CD8-positive, alpha-beta memory T cell (primary cell): ENCODE measurements around the gene DRC1. TPM values are rescaled to one million over a fixed set of nuclear protein-coding genes. Genes with fewer than 3 reads are reported as not detected.

Experiments used
- CTCF ChIA-PET: fragments of 350-600 bp; sonication (Branson Sonifier 250); formaldehyde crosslinking; loops from one replicate; lab custom pipeline; 2021; ENCODE audit warnings: antibody characterized with exemption; lab: Charles Lee
- POLR2A ChIA-PET: fragments of 350-600 bp; sonication (Branson Sonifier 250); formaldehyde crosslinking; loops from one replicate; lab custom pipeline; 2021; ENCODE audit warnings: antibody characterized with exemption; lab: Charles Lee
- DNase-seq, 5 donors: peaks; one replicate each; pipeline versions ENCODE4 v3.0.0 to v3.0.0-alpha.2; 2020 to 2022; ENCODE audit warnings: mixed read lengths in 1 of 5
- H3K27ac ChIP-seq: one replicate; pipeline ENCODE4 v1.7.0; 2013; ENCODE audit warnings: low read depth, mild to moderate bottlenecking, low read length, moderate library complexity
- H3K27me3 ChIP-seq: 2 replicates; pipeline ENCODE4 v1.7.0; 2013; ENCODE audit warnings: low read length, mild to moderate bottlenecking; ENCODE audit not compliant: insufficient read depth, poor library complexity, severe bottlenecking
- H3K36me3 ChIP-seq: 2 replicates; pipeline ENCODE4 v1.7.0; 2013; ENCODE audit warnings: mild to moderate bottlenecking, low read length, moderate library complexity; ENCODE audit not compliant: insufficient read depth
- H3K4me1 ChIP-seq: 2 replicates; pipeline ENCODE4 v1.7.0; 2013; ENCODE audit warnings: mild to moderate bottlenecking, low read length, moderate library complexity; ENCODE audit not compliant: insufficient read depth
- H3K4me3 ChIP-seq: 2 replicates; pipeline ENCODE4 v1.7.0; 2013; ENCODE audit warnings: mild to moderate bottlenecking, low read length
- H3K9me3 ChIP-seq: 2 replicates; pipeline ENCODE4 v1.7.0; 2013; ENCODE audit warnings: mild to moderate bottlenecking, low read length
- H3K27ac Mint-ChIP-seq, 8 donors: one replicate each; pipeline ENCODE4 v1.8.0; 2020 to 2021; ENCODE audit warnings: mixed read lengths in 8 of 8, mild to moderate bottlenecking in 6 of 8, inconsistent platforms in 3 of 8, moderate library complexity in 3 of 8
- H3K27me3 Mint-ChIP-seq, 2 donors: one replicate each; pipeline ENCODE4 v1.8.0; 2020 to 2021; ENCODE audit warnings: mixed read lengths in 2 of 2, mild to moderate bottlenecking in 1 of 2, moderate library complexity in 1 of 2
- H3K36me3 Mint-ChIP-seq, 3 donors: one replicate each; pipeline ENCODE4 v1.8.0; 2020 to 2021; ENCODE audit warnings: mixed read lengths in 3 of 3, inconsistent platforms in 1 of 3, mild to moderate bottlenecking in 1 of 3
- H3K4me1 Mint-ChIP-seq, 3 donors: one replicate each; pipeline ENCODE4 v1.8.0; 2020 to 2021; ENCODE audit warnings: mixed read lengths in 3 of 3, inconsistent platforms in 1 of 3, mild to moderate bottlenecking in 1 of 3
- H3K4me3 Mint-ChIP-seq, 7 donors: one replicate each; pipeline ENCODE4 v1.8.0; 2020 to 2021; ENCODE audit warnings: mixed read lengths in 7 of 7, mild to moderate bottlenecking in 6 of 7, moderate library complexity in 4 of 7, inconsistent platforms in 2 of 7
- H3K9me3 Mint-ChIP-seq, 5 donors: one replicate each; pipeline ENCODE4 v1.8.0; 2020 to 2022; ENCODE audit warnings: mixed read lengths in 5 of 5, mild to moderate bottlenecking in 3 of 5, moderate library complexity in 2 of 5, inconsistent platforms in 1 of 5
- polyA plus RNA-seq: library from polyadenylated mRNA; unstranded; fragments of 300-500 nt; fragmentation: Illumina TruSeq; gene quantifications from one replicate; pipeline ENCODE4 v1.2.3, GENCODE V29; 2021
- total RNA-seq, 2 experiments: library from RNA; stranded (reverse); gene quantifications; one replicate each; pipeline ENCODE4 v1.2.3, GENCODE V29; 2021

DRC1 gene
- total and polyA plus RNA-seq, 3 experiments from 2014 or later, result not detected

- CTCF ChIA-PET, result no interaction called here
- Histone ChIP-seq H3K36me3 (peaks cover 5% of the 10 kb centered on the region), H3K4me1 (no peaks in the 10 kb centered on the region), H3K27me3 (no peaks in the 10 kb centered on the region), H3K27ac (no peak overlapping the region), H3K9me3 (no peaks in the 10 kb centered on the region), H3K4me3 (no peak overlapping the region)
- Mint-ChIP-seq H3K36me3 (peaks cover 16 to 70% (median 17%) of the 10 kb centered on the region in 3 donors), H3K9me3 (no peaks in the 10 kb centered on the region), H3K27me3 (no peaks in the 10 kb centered on the region), H3K4me3 (no peak overlapping the region), H3K4me1 (peaks cover 0 to 11% (median 0%) of the 10 kb centered on the region in 3 donors), H3K27ac (peak overlapping the region in 1 of 8 donors; percentile 48)
- POLR2A ChIA-PET, result no interaction called here
- no peak for DNase-seq
These were observed 19.2 kb upstream of the DRC1 start for GRCh38 chr2:26382564-26382963.

- H3K4me3 ChIP-seq, result no peak overlapping the region
- POLR2A ChIA-PET, result no interaction called here
- H3K27me3 ChIP-seq, result no peaks in the 10 kb centered on the region
- no peak overlapping the region for H3K27ac ChIP-seq
- H3K36me3 ChIP-seq, result no peaks in the 10 kb centered on the region
- no peak for DNase-seq
- H3K9me3 ChIP-seq, result no peaks in the 10 kb centered on the region
- no peaks in the 10 kb centered on the region for H3K4me1 ChIP-seq
- Mint-ChIP-seq H3K4me3 (no peak overlapping the region), H3K27ac (peak overlapping the region in 1 of 8 donors; percentile 13), H3K27me3 (no peaks in the 10 kb centered on the region), H3K4me1 (peaks cover 0 to 5% (median 0%) of the 10 kb centered on the region in 3 donors), H3K9me3 (no peaks in the 10 kb centered on the region), H3K36me3 (peaks cover 5 to 72% (median 13%) of the 10 kb centered on the region in 3 donors)
- CTCF ChIA-PET, result no interaction called here
These were observed 17.5 kb upstream of the DRC1 start for GRCh38 chr2:26384183-26384582.

- Histone ChIP-seq H3K4me3 (no peak overlapping the region), H3K27me3 (no peaks in the 10 kb centered on the region), H3K9me3 (no peaks in the 10 kb centered on the region), H3K4me1 (no peaks in the 10 kb centered on the region), H3K27ac (no peak overlapping the region), H3K36me3 (no peaks in the 10 kb centered on the region)
- no peaks in the 10 kb centered on the region for H3K27me3 Mint-ChIP-seq
- ChIA-PET CTCF (no interaction called here), POLR2A (no interaction called here)
- DNase-seq, result no peak
- H3K9me3 Mint-ChIP-seq, result no peaks in the 10 kb centered on the region
- H3K4me1 Mint-ChIP-seq, result peaks cover 0 to 5% (median 0%) of the 10 kb centered on the region in 3 donors
- no peak overlapping the region for H3K27ac Mint-ChIP-seq
- H3K36me3 Mint-ChIP-seq, result peaks cover 5 to 74% (median 14%) of the 10 kb centered on the region in 3 donors
- H3K4me3 Mint-ChIP-seq, result no peak overlapping the region
These were observed 17.1 kb upstream of the DRC1 start for GRCh38 chr2:26384597-26384996.

- Mint-ChIP-seq H3K4me3 (no peak overlapping the region), H3K27ac (no peak overlapping the region), H3K4me1 (no peaks in the 10 kb centered on the region), H3K36me3 (peaks cover 5 to 75% (median 14%) of the 10 kb centered on the region in 3 donors), H3K9me3 (no peaks in the 10 kb centered on the region), H3K27me3 (no peaks in the 10 kb centered on the region)
- ChIA-PET POLR2A (no interaction called here), CTCF (no interaction called here)
- no peak overlapping the region for H3K4me3 ChIP-seq
- DNase-seq, result no peak
- H3K27me3 ChIP-seq, result no peaks in the 10 kb centered on the region
- peaks cover 3% of the 10 kb centered on the region for H3K36me3 ChIP-seq
- H3K4me1 ChIP-seq, result no peaks in the 10 kb centered on the region
- no peak overlapping the region for H3K27ac ChIP-seq
- no peaks in the 10 kb centered on the region for H3K9me3 ChIP-seq
These were observed 14.5 kb upstream of the DRC1 start for GRCh38 chr2:26387189-26387588.

- Mint-ChIP-seq H3K27ac (peak overlapping the region in 3 of 8 donors; percentile 5 to 57 (median 10)), H3K4me1 (peaks cover 4 to 6% (median 5%) of the 10 kb centered on the region in 3 donors), H3K4me3 (no peak overlapping the region), H3K9me3 (no peaks in the 10 kb centered on the region), H3K27me3 (no peaks in the 10 kb centered on the region), H3K36me3 (peaks cover 0 to 30% (median 11%) of the 10 kb centered on the region in 3 donors)
- no peak for DNase-seq
- POLR2A ChIA-PET, result no interaction called here
- no peaks in the 10 kb centered on the region for H3K27me3 ChIP-seq
- H3K36me3 ChIP-seq, result peaks cover 3% of the 10 kb centered on the region
- H3K4me1 ChIP-seq, result no peaks in the 10 kb centered on the region
- H3K9me3 ChIP-seq, result no peaks in the 10 kb centered on the region
- CTCF ChIA-PET, result no interaction called here
- H3K27ac ChIP-seq, result no peak overlapping the region
- no peak overlapping the region for H3K4me3 ChIP-seq
These were observed 7.0 kb upstream of the DRC1 start for GRCh38 chr2:26394694-26395093.

GRCh38 chr2:26395394-26395793 lies 6.3 kb upstream of the DRC1 start:
- Mint-ChIP-seq H3K4me3 (no peak overlapping the region), H3K27ac (peak overlapping the region in 1 of 8 donors; percentile 54), H3K27me3 (no peaks in the 10 kb centered on the region), H3K4me1 (peaks cover 4 to 6% (median 5%) of the 10 kb centered on the region in 3 donors), H3K36me3 (peaks cover 0 to 24% (median 8%) of the 10 kb centered on the region in 3 donors), H3K9me3 (no peaks in the 10 kb centered on the region)
- DNase-seq, result no peak
- no peaks in the 10 kb centered on the region for H3K9me3 ChIP-seq
- POLR2A ChIA-PET, result no interaction called here
- H3K27me3 ChIP-seq, result no peaks in the 10 kb centered on the region
- H3K4me1 ChIP-seq, result no peaks in the 10 kb centered on the region
- H3K4me3 ChIP-seq, result no peak overlapping the region
- H3K36me3 ChIP-seq, result peaks cover 3% of the 10 kb centered on the region
- CTCF ChIA-PET, result no interaction called here
- H3K27ac ChIP-seq, result no peak overlapping the region

GRCh38 chr2:26396734-26397298 lies 4.9 kb upstream of the DRC1 start:
- DNase-seq, result peak in 2 of 5 donors; percentile 1 to 5

GRCh38 chr2:26399771-26400376 lies 1.8 kb upstream of the DRC1 start:
- Mint-ChIP-seq H3K27ac (peak overlapping the region in 1 of 8 donors; percentile 19), H3K4me3 (no peak overlapping the region), H3K4me1 (peaks cover 4 to 11% (median 6%) of the 10 kb centered on the region in 3 donors), H3K36me3 (peaks cover 0 to 7% (median 3%) of the 10 kb centered on the region in 3 donors), H3K27me3 (peaks cover 12 to 20% of the 10 kb centered on the region in 2 donors), H3K9me3 (no peaks in the 10 kb centered on the region)
- H3K27ac ChIP-seq, result no peak overlapping the region
- no peaks in the 10 kb centered on the region for H3K9me3 ChIP-seq
- H3K4me3 ChIP-seq, result no peak overlapping the region
- ChIA-PET CTCF (no interaction called here), POLR2A (no interaction called here)
- H3K4me1 ChIP-seq, result no peaks in the 10 kb centered on the region
- no peaks in the 10 kb centered on the region for H3K36me3 ChIP-seq
- DNase-seq, result no peak
- peaks cover 3% of the 10 kb centered on the region for H3K27me3 ChIP-seq

More at GRCh38 chr2:26396734-26397298, 4.9 kb upstream of the DRC1 start:
- Histone ChIP-seq H3K9me3 (no peaks in the 10 kb centered on the region), H3K27ac (no peak overlapping the region), H3K27me3 (no peaks in the 10 kb centered on the region), H3K4me1 (no peaks in the 10 kb centered on the region), H3K4me3 (no peak overlapping the region), H3K36me3 (no peaks in the 10 kb centered on the region)
- Mint-ChIP-seq H3K27ac (peak overlapping the region in 4 of 8 donors; percentile 63 to 81 (median 65)), H3K4me1 (peaks cover 4 to 8% (median 6%) of the 10 kb centered on the region in 3 donors), H3K9me3 (no peaks in the 10 kb centered on the region), H3K36me3 (peaks cover 0 to 16% (median 6%) of the 10 kb centered on the region in 3 donors), H3K27me3 (peaks cover 0 to 4% of the 10 kb centered on the region in 2 donors), H3K4me3 (no peak overlapping the region)
- POLR2A ChIA-PET, result no interaction called here
- CTCF ChIA-PET, result no interaction called here
